ENCODE results near the gene MRGPRD.

Gene MRGPRD

DNA sequence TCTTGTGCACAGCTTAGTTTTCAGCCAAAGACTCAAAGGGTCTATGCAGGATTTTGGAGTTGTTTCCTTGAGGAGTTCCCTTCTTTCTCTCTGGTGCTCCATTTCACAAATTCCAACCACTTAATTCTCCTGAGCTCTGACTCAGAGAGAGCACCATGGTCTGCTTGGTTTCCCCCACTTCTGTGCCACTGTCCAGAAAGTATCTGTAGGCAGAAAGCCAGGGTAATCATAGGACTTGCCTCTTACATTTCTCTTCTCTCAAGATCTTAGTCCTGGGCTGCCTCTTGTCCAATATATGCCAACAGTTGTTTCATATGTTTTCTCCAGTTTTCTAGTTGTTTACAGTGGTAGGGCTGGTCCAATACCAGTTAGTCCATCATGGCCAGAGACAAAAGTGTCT lies 6.4 kb upstream of the MRGPRD start:
- Histone ChIP-seq H3K4me3 (replicated peaks; ENCODE audit: insufficient read depth, low read length) (no peak overlapping the region), H3K27ac (replicated peaks) (no peak overlapping the region), H3K27me3 (ENCODE audit: insufficient read depth, poor library complexity, severe bottlenecking) (peaks cover 2% of the 10 kb centered on the region)
- no peak for DNase-seq (ENCODE audit: low read depth in 1 of 2, low spot score in 1 of 2)
- no peak for TF ChIP-seq SPI1 (IDR thresholded peaks at IDR 0.05; ENCODE audit: borderline replicate concordance, low read depth)
- no peak for TF ChIP-seq POLR2AphosphoS5 (IDR thresholded peaks at IDR 0.05; ENCODE audit: low read depth)
- TF ChIP-seq, protein P1, sequence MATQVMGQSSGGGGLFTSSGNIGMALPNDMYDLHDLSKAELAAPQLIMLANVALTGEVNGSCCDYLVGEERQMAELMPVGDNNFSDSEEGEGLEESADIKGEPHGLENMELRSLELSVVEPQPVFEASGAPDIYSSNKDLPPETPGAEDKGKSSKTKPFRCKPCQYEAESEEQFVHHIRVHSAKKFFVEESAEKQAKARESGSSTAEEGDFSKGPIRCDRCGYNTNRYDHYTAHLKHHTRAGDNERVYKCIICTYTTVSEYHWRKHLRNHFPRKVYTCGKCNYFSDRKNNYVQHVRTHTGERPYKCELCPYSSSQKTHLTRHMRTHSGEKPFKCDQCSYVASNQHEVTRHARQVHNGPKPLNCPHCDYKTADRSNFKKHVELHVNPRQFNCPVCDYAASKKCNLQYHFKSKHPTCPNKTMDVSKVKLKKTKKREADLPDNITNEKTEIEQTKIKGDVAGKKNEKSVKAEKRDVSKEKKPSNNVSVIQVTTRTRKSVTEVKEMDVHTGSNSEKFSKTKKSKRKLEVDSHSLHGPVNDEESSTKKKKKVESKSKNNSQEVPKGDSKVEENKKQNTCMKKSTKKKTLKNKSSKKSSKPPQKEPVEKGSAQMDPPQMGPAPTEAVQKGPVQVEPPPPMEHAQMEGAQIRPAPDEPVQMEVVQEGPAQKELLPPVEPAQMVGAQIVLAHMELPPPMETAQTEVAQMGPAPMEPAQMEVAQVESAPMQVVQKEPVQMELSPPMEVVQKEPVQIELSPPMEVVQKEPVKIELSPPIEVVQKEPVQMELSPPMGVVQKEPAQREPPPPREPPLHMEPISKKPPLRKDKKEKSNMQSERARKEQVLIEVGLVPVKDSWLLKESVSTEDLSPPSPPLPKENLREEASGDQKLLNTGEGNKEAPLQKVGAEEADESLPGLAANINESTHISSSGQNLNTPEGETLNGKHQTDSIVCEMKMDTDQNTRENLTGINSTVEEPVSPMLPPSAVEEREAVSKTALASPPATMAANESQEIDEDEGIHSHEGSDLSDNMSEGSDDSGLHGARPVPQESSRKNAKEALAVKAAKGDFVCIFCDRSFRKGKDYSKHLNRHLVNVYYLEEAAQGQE (IDR thresholded peaks at IDR 0.05; ENCODE audit: insufficient replicate concordance, low read depth), result no peak
- no peak for TF ChIP-seq GABPA (IDR thresholded peaks at IDR 0.05; ENCODE audit: low read depth)

DNA sequence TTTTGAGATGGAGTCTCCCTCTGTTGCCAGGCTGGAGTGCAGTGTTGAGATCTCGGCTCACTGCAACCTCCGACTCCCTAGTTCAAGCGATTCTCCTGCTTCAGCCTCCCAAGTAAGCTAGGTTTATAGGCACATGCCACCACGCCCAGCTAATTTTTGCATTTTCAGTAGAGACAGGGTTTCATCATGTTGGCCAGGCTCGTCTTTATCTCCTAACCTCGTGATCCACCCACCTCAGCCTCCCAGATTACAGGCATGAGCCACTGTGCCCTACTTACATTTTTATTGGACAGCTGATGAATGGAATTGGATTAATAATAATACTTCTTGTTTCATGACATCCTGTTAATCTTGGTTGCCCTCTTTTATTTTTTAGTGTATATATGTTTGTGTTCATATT lies 3.0 kb upstream of the MRGPRD start:
- DNase-seq (ENCODE audit: low read depth in 1 of 2, low spot score in 1 of 2), result no peak
- no peaks in the 10 kb centered on the region for H3K27me3 ChIP-seq (ENCODE audit: insufficient read depth, poor library complexity, severe bottlenecking)
- TF ChIP-seq, protein P2, sequence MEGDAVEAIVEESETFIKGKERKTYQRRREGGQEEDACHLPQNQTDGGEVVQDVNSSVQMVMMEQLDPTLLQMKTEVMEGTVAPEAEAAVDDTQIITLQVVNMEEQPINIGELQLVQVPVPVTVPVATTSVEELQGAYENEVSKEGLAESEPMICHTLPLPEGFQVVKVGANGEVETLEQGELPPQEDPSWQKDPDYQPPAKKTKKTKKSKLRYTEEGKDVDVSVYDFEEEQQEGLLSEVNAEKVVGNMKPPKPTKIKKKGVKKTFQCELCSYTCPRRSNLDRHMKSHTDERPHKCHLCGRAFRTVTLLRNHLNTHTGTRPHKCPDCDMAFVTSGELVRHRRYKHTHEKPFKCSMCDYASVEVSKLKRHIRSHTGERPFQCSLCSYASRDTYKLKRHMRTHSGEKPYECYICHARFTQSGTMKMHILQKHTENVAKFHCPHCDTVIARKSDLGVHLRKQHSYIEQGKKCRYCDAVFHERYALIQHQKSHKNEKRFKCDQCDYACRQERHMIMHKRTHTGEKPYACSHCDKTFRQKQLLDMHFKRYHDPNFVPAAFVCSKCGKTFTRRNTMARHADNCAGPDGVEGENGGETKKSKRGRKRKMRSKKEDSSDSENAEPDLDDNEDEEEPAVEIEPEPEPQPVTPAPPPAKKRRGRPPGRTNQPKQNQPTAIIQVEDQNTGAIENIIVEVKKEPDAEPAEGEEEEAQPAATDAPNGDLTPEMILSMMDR (IDR thresholded peaks at IDR 0.05; ENCODE audit: insufficient read depth, low read length), result no peak
- TF ChIP-seq POLR2AphosphoS5 (IDR thresholded peaks at IDR 0.05; ENCODE audit: low read depth), result no peak
- TF ChIP-seq, protein P1 (IDR thresholded peaks at IDR 0.05; ENCODE audit: insufficient replicate concordance, low read depth), result no peak
- no peak overlapping the region for H3K27ac ChIP-seq (replicated peaks)
- no peak overlapping the region for H3K4me3 ChIP-seq (replicated peaks; ENCODE audit: insufficient read depth, low read length)

DNA sequence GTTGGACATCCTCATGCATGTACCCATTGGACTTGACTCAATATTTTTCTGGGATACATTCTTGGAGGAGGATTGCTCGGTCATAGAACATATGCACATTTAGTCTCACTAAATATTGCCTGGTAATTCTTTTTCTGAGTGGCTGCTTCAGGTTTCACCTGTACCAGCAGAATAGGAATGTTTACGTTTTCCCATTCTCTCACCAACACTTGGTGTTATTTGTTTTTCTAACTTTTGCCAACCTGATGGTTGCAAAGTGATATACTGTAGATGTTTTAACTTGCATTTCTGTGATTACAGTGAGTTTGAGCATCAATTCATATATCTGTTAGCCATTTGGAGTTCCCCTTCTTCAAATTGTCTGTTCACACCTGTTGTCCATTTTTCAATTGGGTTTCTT lies 1.3 kb upstream of the MRGPRD start:
- TF ChIP-seq POLR2AphosphoS5 (IDR thresholded peaks at IDR 0.05; ENCODE audit: low read depth) (no peak), SPI1 (IDR thresholded peaks at IDR 0.05; ENCODE audit: borderline replicate concordance, low read depth) (no peak), GABPA (IDR thresholded peaks at IDR 0.05; ENCODE audit: low read depth) (no peak)
- TF ChIP-seq, protein P1 (IDR thresholded peaks at IDR 0.05; ENCODE audit: insufficient replicate concordance, low read depth), result no peak
- TF ChIP-seq, protein P2 (IDR thresholded peaks at IDR 0.05; ENCODE audit: insufficient read depth, low read length), result no peak
- DNase-seq (ENCODE audit: low read depth in 1 of 2, low spot score in 1 of 2), result no peak
- H3K27ac ChIP-seq (replicated peaks), result no peak overlapping the region
- no peak overlapping the region for H3K4me3 ChIP-seq (replicated peaks; ENCODE audit: insufficient read depth, low read length)
- H3K27me3 ChIP-seq (ENCODE audit: insufficient read depth, poor library complexity, severe bottlenecking), result no peaks in the 10 kb centered on the region

Data from HL-60 (cell line).